Neural progenitor cell (in vitro differentiated cells): Measurements from ENCODE around the gene FAM89A. TPM values are rescaled to one million over a fixed set of nuclear protein-coding genes. Genes with fewer than 3 reads are reported as not detected.

Source experiments
- DNase-seq: peaks from one replicate; pipeline ENCODE4 v3.0.0-alpha.2; 2016; ENCODE audit warnings: low spot score
- H2AFZ ChIP-seq: fragments of 200-600 bp; sonication (generic); replicated peaks from 2 replicates; pipeline ENCODE4 v1.6.1; 2016; ENCODE audit warnings: antibody characterized with exemption
- H3F3A ChIP-seq: fragments of 200-600 bp; sonication (generic); 2 replicates; pipeline ENCODE4 v1.6.1; 2016; ENCODE audit warnings: antibody characterized with exemption, low read depth
- H3K27ac ChIP-seq: fragments of 200-600 bp; sonication (generic); 2 replicates; pipeline ENCODE4 v1.5.1; 2016; ENCODE audit warnings: mild to moderate bottlenecking
- H3K27me3 ChIP-seq: fragments of 200-600 bp; sonication (generic); 2 replicates; pipeline ENCODE4 v1.6.1; 2016; ENCODE audit warnings: mild to moderate bottlenecking, moderate library complexity
- H3K36me3 ChIP-seq: fragments of 200-600 bp; sonication (generic); 2 replicates; pipeline ENCODE4 v1.5.1; 2016
- H3K4me1 ChIP-seq: fragments of 200-600 bp; sonication (generic); 2 replicates; pipeline ENCODE4 v1.6.1; 2016; ENCODE audit warnings: mixed run types
- H3K4me2 ChIP-seq: fragments of 200-600 bp; sonication (generic); 2 replicates; pipeline ENCODE4 v1.6.1; 2016
- H3K4me3 ChIP-seq: fragments of 200-600 bp; sonication (generic); 2 replicates; pipeline ENCODE4 v1.5.1; 2016
- H3K79me2 ChIP-seq: fragments of 200-600 bp; sonication (generic); 2 replicates; pipeline ENCODE4 v1.6.1; 2016; ENCODE audit warnings: low read depth
- H3K9ac ChIP-seq: fragments of 200-600 bp; sonication (generic); 2 replicates; pipeline ENCODE4 v1.6.1; 2016
- H3K9me3 ChIP-seq: fragments of 200-600 bp; sonication (generic); 2 replicates; pipeline ENCODE4 v1.5.1; 2016; ENCODE audit warnings: low read depth
- H4K20me1 ChIP-seq: fragments of 200-600 bp; sonication (generic); 2 replicates; pipeline ENCODE4 v1.6.1; 2016; ENCODE audit warnings: low read depth
- H3K27ac Mint-ChIP-seq: 3 replicates; pipeline ENCODE4 v1.8.0; 2021; ENCODE audit warnings: mixed read lengths
- H3K27me3 Mint-ChIP-seq: 2 replicates; pipeline ENCODE4 v1.8.0; 2022; ENCODE audit warnings: low read depth, mild to moderate bottlenecking, inconsistent platforms, moderate library complexity, mixed read lengths; ENCODE audit not compliant: insufficient read depth
- H3K36me3 Mint-ChIP-seq: 3 replicates; pipeline ENCODE4 v1.8.0; 2021; ENCODE audit warnings: mixed read lengths
- H3K4me1 Mint-ChIP-seq: 3 replicates; pipeline ENCODE4 v1.8.0; 2021; ENCODE audit warnings: mixed read lengths
- H3K4me3 Mint-ChIP-seq: 3 replicates; pipeline ENCODE4 v1.8.0; 2021; ENCODE audit warnings: mild to moderate bottlenecking, moderate library complexity, mixed read lengths
- H3K9me3 Mint-ChIP-seq: 3 replicates; pipeline ENCODE4 v1.8.0; 2020; ENCODE audit warnings: mixed read lengths
- EZH2 ChIP-seq: fragments of 200-600 bp; sonication (generic); IDR thresholded peaks from 2 replicates; pipeline ENCODE4 v1.6.1; 2017; ENCODE audit warnings: antibody characterized with exemption, mild to moderate bottlenecking, moderate library complexity
- EZH2phosphoT487 ChIP-seq: fragments of 200-600 bp; sonication (generic); IDR thresholded peaks from 2 replicates; pipeline ENCODE4 v1.6.1; 2017; ENCODE audit warnings: antibody characterized with exemption
- total RNA-seq: library from RNA; depleted of rRNA; stranded (reverse); fragments of >200 nt; gene quantifications from 2 replicates; pipeline ENCODE4 v1.2.3, GENCODE V29; 2015; ENCODE audit warnings: low replicate concordance
- TF ChIP-seq, protein P1 (sequence below): fragments of 200-600 bp; sonication (generic); IDR thresholded peaks from 2 replicates; pipeline ENCODE4 v1.5.1; 2017; ENCODE audit warnings: antibody characterized with exemption, mild to moderate bottlenecking

The FAM89A gene
- total RNA-seq, 1 donor from 2014 or later, result 2.1 TPM

DNA sequence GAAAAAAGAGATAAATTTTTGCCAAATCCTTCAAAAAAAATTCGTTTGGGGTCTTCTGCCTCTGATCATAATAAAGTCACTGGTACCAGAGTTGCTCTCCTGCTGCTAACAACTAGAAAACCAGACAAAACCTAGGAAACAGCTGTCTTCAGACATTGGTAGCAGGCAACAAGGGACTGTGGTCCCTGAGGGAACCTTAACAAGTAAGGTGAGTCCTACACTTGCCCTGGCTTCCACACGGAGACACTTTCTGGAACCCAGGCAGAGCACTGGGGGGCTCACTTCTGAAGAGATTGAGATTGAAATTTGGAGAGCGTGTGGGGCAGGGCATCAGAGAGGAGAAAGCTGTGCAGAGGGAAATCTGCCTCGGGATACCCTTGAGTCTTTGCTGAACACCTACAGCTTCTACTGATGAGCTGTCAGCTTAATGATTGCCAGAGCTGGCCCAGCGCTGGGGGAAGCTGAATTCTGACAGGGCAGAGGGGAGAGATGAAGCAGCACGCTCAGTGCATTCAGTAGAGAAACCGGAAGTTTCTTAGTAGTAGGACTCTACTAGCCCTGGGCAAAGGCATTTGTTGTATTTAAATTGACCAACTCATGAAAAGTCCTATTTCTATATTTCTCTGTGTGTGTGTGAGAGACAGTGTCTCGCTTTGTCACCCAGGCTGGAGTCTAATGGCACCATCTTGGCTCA is 18.5 kb upstream of the FAM89A start:
- peaks cover 2% of the 10 kb centered on the region for H3K9me3 Mint-ChIP-seq
- no peaks in the 10 kb centered on the region for H3K27me3 Mint-ChIP-seq
- no peaks in the 10 kb centered on the region for H3K36me3 Mint-ChIP-seq
- H3K27ac Mint-ChIP-seq, result no peak overlapping the region
- Histone ChIP-seq H3K9ac (no peak overlapping the region), H3K4me3 (no peak overlapping the region), H3K4me2 (no peak overlapping the region), H3K27ac (no peak overlapping the region), H4K20me1 (no peaks in the 10 kb centered on the region), H3K79me2 (no peaks in the 10 kb centered on the region), H3K27me3 (peaks cover 21% of the 10 kb centered on the region), H3K4me1 (peaks cover 2% of the 10 kb centered on the region), H3K9me3 (no peaks in the 10 kb centered on the region), H3F3A (no peaks in the 10 kb centered on the region), H2AFZ (no peak overlapping the region), H3K36me3 (no peaks in the 10 kb centered on the region)
- no peak overlapping the region for H3K4me3 Mint-ChIP-seq
- H3K4me1 Mint-ChIP-seq, result peaks cover 12% of the 10 kb centered on the region
- TF ChIP-seq EZH2phosphoT487, result no peak
- TF ChIP-seq, protein P1, sequence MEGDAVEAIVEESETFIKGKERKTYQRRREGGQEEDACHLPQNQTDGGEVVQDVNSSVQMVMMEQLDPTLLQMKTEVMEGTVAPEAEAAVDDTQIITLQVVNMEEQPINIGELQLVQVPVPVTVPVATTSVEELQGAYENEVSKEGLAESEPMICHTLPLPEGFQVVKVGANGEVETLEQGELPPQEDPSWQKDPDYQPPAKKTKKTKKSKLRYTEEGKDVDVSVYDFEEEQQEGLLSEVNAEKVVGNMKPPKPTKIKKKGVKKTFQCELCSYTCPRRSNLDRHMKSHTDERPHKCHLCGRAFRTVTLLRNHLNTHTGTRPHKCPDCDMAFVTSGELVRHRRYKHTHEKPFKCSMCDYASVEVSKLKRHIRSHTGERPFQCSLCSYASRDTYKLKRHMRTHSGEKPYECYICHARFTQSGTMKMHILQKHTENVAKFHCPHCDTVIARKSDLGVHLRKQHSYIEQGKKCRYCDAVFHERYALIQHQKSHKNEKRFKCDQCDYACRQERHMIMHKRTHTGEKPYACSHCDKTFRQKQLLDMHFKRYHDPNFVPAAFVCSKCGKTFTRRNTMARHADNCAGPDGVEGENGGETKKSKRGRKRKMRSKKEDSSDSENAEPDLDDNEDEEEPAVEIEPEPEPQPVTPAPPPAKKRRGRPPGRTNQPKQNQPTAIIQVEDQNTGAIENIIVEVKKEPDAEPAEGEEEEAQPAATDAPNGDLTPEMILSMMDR, result no peak
- no peak for TF ChIP-seq EZH2
- DNase-seq, result no peak

DNA sequence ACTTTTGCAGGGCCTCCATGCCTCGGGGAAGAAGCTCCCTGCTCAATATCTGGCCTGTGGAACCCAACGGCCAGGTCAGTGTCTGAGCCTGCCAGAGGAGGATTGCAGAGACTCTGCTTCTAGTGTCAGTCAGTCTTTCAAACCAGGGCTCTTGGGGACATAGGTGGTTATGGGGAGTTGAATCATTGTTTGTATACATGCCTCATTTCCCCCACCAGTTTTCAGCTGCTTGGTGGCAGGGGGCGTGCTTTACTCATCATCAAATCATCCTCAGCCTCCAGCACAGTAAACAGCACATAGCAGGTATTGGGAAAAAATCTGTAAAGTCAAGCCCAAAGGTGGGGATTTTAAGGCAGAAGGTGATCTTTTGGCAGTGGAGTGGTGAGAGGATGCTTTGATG is 17.4 kb upstream of the FAM89A start:
- H3K9me3 Mint-ChIP-seq, result peaks cover 4% of the 10 kb centered on the region
- no peaks in the 10 kb centered on the region for H3K27me3 Mint-ChIP-seq
- no peak for TF ChIP-seq EZH2
- TF ChIP-seq EZH2phosphoT487, result no peak
- TF ChIP-seq, protein P1, result no peak

DNA sequence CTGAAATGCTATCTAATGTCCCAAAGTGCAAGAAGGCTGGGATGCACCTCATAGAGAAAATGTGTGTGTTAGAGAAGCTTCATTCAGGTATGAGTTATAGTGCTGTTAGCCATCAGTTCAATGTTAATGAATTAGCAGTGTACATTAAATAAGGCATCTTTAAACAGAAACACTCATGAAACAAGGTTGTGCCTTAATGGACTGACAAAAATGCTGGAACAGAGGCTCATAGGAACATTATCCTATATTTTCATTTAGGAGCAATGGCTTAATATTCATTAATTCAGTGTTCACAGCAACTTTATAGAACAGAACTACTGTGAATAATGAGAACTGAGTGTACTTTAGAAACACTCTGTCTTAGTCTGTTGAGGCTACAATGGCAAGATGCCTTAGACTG is 15.2 kb upstream of the FAM89A start:
- TF ChIP-seq EZH2phosphoT487, result no peak
- TF ChIP-seq, protein P1, result no peak
- TF ChIP-seq EZH2, result no peak
- Histone ChIP-seq H3K9ac (no peak overlapping the region), H3F3A (no peaks in the 10 kb centered on the region), H4K20me1 (no peaks in the 10 kb centered on the region), H3K27me3 (peaks cover 39% of the 10 kb centered on the region), H3K4me1 (no peaks in the 10 kb centered on the region), H3K4me2 (no peak overlapping the region), H3K9me3 (no peaks in the 10 kb centered on the region), H3K79me2 (no peaks in the 10 kb centered on the region), H2AFZ (no peak overlapping the region), H3K4me3 (no peak overlapping the region), H3K27ac (no peak overlapping the region), H3K36me3 (no peaks in the 10 kb centered on the region)
- no peaks in the 10 kb centered on the region for H3K36me3 Mint-ChIP-seq
- no peak for DNase-seq
- H3K27me3 Mint-ChIP-seq, result no peaks in the 10 kb centered on the region
- H3K4me3 Mint-ChIP-seq, result no peak overlapping the region
- H3K4me1 Mint-ChIP-seq, result peaks cover 15% of the 10 kb centered on the region
- H3K27ac Mint-ChIP-seq, result no peak overlapping the region
- H3K9me3 Mint-ChIP-seq, result peaks cover 4% of the 10 kb centered on the region

More for the DNA sequence above, 17.4 kb upstream of the FAM89A start:
- H3F3A ChIP-seq, result no peaks in the 10 kb centered on the region
- no peak overlapping the region for H3K4me2 ChIP-seq
- H3K36me3 ChIP-seq, result no peaks in the 10 kb centered on the region
- no peak overlapping the region for H3K4me3 ChIP-seq
- H2AFZ ChIP-seq, result no peak overlapping the region
- no peaks in the 10 kb centered on the region for H3K79me2 ChIP-seq
- H4K20me1 ChIP-seq, result no peaks in the 10 kb centered on the region
- no peak overlapping the region for H3K9ac ChIP-seq
- Mint-ChIP-seq H3K4me3 (no peak overlapping the region), H3K36me3 (no peaks in the 10 kb centered on the region), H3K4me1 (peaks cover 15% of the 10 kb centered on the region), H3K27ac (no peak overlapping the region)
- H3K27me3 ChIP-seq, result peaks cover 31% of the 10 kb centered on the region
- H3K27ac ChIP-seq, result no peak overlapping the region
- no peaks in the 10 kb centered on the region for H3K4me1 ChIP-seq
- H3K9me3 ChIP-seq, result no peaks in the 10 kb centered on the region
- DNase-seq, result no peak
